Prostate gland (tissue), 2 donors: ENCODE measurements around the gene CTNNA2. TPM values are rescaled to one million over a fixed set of nuclear protein-coding genes. Genes with fewer than 3 reads are reported as not detected.

Source experiments
- DNase-seq: peaks from one replicate; pipeline ENCODE4 v3.0.0-alpha.2; 2019; ENCODE audit warnings: low spot score
- H3K27ac ChIP-seq, 2 donors: fragments of 200-600 bp; sonication (generic); 2 replicates each; pipeline ENCODE4 v1.5.1; 2017 to 2019
- H3K27me3 ChIP-seq: fragments of 200-600 bp; sonication (generic); replicated peaks from 2 replicates; pipeline ENCODE4 v1.5.1; 2019; ENCODE audit not compliant: insufficient read depth
- H3K36me3 ChIP-seq, 2 donors: fragments of 200-600 bp; sonication (generic); 1 replicate in 1 of 2; 2 replicates in 1 of 2; pipeline versions ENCODE4 v1.5.1 to v1.8.1; 2017 to 2019
- H3K4me1 ChIP-seq: fragments of 200-600 bp; sonication (generic); replicated peaks from 2 replicates; pipeline ENCODE4 v1.5.1; 2019
- H3K4me3 ChIP-seq, 2 donors: fragments of 200-600 bp; sonication (generic); 2 replicates each; pipeline ENCODE4 v1.5.1; 2017 to 2019
- H3K9me3 ChIP-seq: fragments of 200-600 bp; sonication (generic); 2 replicates; pipeline ENCODE4 v1.5.1; 2017
- CTCF ChIP-seq, 4 experiments: fragments of 200-600 bp in 2 of 4; fragments of 450-650 bp in 2 of 4; sonication (generic) in 2 of 4; IDR thresholded peaks; 1 replicate in 3 of 4; 2 replicates in 1 of 4; pipeline ENCODE4 v1.5.1; 2016 to 2019; ENCODE audit warnings: antibody characterized with exemption in 4 of 4, mild to moderate bottlenecking in 2 of 4, moderate library complexity in 2 of 4
- POLR2A ChIP-seq: fragments of 450-650 bp; IDR thresholded peaks from one replicate; pipeline ENCODE4 v1.6.1; 2016; ENCODE audit warnings: antibody characterized with exemption, mild to moderate bottlenecking
- POLR2AphosphoS5 ChIP-seq: sonication (generic); formaldehyde crosslinking; IDR thresholded peaks from one replicate; pipeline ENCODE4 v1.6.1; 2017; ENCODE audit warnings: antibody characterized with exemption
- WGBS: methylation state at CpG from one replicate; pipeline ENCODE4 v1.1.5; 2018; 5-methylcytosine and 5-hydroxymethylcytosine counted together
- intact Hi-C: fragments of 100-400 bp; cut with DNase I; formaldehyde crosslinking; loops from one replicate; pipeline ENCODE4 v1.14.2; 2022
- total RNA-seq, 2 donors: library from RNA; depleted of rRNA; stranded (reverse); fragments of >200 nt; gene quantifications; one replicate each; pipeline ENCODE4 v1.1.0, GENCODE V29; 2016

The CTNNA2 gene
- total RNA-seq, 2 donors from 2014 or later, result 24.3 TPM; not detected in 1

GRCh38 chr2:79789811-79790210 lies 277.0 kb downstream of the CTNNA2 start:
- WGBS, result 65% methylated on average over 3 of the region's 3 CpGs
- Histone ChIP-seq H3K9me3 (no peaks in the 10 kb centered on the region), H3K36me3 (no peaks in the 10 kb centered on the region), H3K27ac (no peak overlapping the region), H3K4me3 (no peak overlapping the region), H3K27me3 (no peaks in the 10 kb centered on the region), H3K4me1 (no peaks in the 10 kb centered on the region)
- DNase-seq, result no peak
- TF ChIP-seq CTCF (IDR thresholded peaks at IDR 0.05) (no peak), POLR2A (no peak), POLR2AphosphoS5 (no peak)
- intact Hi-C loops, result no loop called here

- WGBS, result 26% methylated on average over 1 of the region's 1 CpG
- H3K27ac ChIP-seq, result no peak overlapping the region
- TF ChIP-seq POLR2AphosphoS5, result peak; percentile 84
- no peak for TF ChIP-seq POLR2A
- H3K9me3 ChIP-seq, result no peaks in the 10 kb centered on the region
- intact Hi-C loops, result no loop called here
- no peak overlapping the region for H3K4me3 ChIP-seq
- no peaks in the 10 kb centered on the region for H3K36me3 ChIP-seq
- no peaks in the 10 kb centered on the region for H3K4me1 ChIP-seq
- peak; percentile 16 for DNase-seq
- H3K27me3 ChIP-seq, result no peaks in the 10 kb centered on the region
Measured at GRCh38 chr2:79792090-79792489, 279.2 kb downstream of the CTNNA2 start.

- intact Hi-C loops, result no loop called here
- no peak overlapping the region for H3K27ac ChIP-seq
- no peaks in the 10 kb centered on the region for H3K36me3 ChIP-seq
- no peaks in the 10 kb centered on the region for H3K9me3 ChIP-seq
- H3K27me3 ChIP-seq, result no peaks in the 10 kb centered on the region
- H3K4me3 ChIP-seq, result no peak overlapping the region
- TF ChIP-seq POLR2A (no peak), POLR2AphosphoS5 (no peak), CTCF (IDR thresholded peaks at IDR 0.05) (no peak)
- 97% methylated on average over 3 of the region's 3 CpGs for WGBS
- H3K4me1 ChIP-seq, result no peaks in the 10 kb centered on the region
- no peak for DNase-seq
Measured at GRCh38 chr2:79793006-79793405, 280.2 kb downstream of the CTNNA2 start.

- Histone ChIP-seq H3K27ac (no peak overlapping the region), H3K27me3 (no peaks in the 10 kb centered on the region), H3K4me1 (no peaks in the 10 kb centered on the region), H3K36me3 (no peaks in the 10 kb centered on the region), H3K9me3 (no peaks in the 10 kb centered on the region), H3K4me3 (no peak overlapping the region)
- intact Hi-C loops, result no loop called here
- no peak for DNase-seq
- 81% methylated on average over 2 of the region's 2 CpGs for WGBS
- TF ChIP-seq POLR2A, result no peak
- TF ChIP-seq POLR2AphosphoS5, result no peak
- TF ChIP-seq CTCF (IDR thresholded peaks at IDR 0.05), result no peak
Measured at GRCh38 chr2:79796641-79797040, 283.8 kb downstream of the CTNNA2 start.

GRCh38 chr2:79798776-79799175 lies 285.9 kb downstream of the CTNNA2 start:
- DNase-seq, result no peak
- TF ChIP-seq POLR2AphosphoS5 (no peak), CTCF (IDR thresholded peaks at IDR 0.05) (no peak), POLR2A (no peak)
- 73% methylated on average over 3 of the region's 3 CpGs for WGBS

More at GRCh38 chr2:79798776-79799175, 285.9 kb downstream of the CTNNA2 start:
- H3K27ac ChIP-seq, result no peak overlapping the region
- intact Hi-C loops, result no loop called here
- no peaks in the 10 kb centered on the region for H3K9me3 ChIP-seq
- H3K27me3 ChIP-seq, result no peaks in the 10 kb centered on the region
- no peaks in the 10 kb centered on the region for H3K4me1 ChIP-seq
- no peak overlapping the region for H3K4me3 ChIP-seq
- no peaks in the 10 kb centered on the region for H3K36me3 ChIP-seq
